ENCODE results near the gene JAG2.

JAG2 gene

DNA sequence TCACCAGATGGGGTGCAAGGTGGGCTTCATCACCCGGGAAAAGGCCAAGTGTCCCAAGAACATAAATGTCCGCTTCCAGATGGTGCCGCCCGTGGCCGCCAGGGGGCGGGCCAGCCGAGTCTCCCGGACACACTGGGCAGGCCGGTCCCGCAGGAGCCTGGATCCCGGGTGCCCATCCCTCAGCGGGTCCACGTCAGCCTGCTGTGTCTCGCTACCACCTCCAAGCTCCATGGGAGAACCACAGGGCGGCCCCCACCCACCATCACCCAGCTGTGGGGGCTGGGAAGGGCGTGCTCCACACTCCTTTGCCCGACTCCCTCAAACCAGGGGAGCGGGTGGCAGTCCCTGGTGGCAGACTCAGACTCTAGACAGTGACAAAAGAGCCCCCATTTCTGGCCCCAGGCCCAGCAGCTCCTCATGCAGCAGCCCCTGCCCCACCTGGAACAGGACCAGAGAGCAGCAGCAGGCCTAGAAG is 34.5 kb upstream of the JAG2 start:
- DNase-seq: peak in 11 of 14 donors; percentile 27 to 80 (median 53)

DNA sequence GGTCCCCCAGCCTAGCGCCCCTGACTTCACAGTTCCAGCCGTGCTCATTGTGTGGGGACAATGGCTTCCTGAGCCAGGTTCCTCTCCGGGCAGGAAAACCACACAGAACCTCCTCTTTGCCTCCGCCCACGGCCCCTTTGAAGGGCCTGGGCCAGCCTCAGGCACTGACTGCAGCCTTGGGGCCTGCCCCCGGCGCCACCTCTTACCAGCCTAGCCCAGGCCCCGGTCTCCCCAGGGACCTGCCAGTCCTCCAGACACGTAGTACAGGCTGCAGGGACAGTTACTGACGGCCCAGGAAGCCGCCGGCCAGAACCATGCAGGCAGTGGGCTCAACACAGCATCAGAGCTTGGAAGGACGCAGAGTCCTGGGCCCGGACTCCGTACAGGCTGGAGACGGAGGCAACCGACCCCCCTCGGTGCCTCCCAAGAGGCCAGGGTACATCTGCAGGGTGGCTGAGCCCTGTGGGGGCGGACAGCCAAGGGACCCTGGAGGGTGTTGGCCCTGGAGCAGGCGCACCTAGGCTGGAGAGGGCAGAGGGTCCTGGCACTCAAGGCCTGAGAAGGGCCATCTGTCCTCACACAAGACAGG is 33.4 kb upstream of the JAG2 start:
- peak in 1 of 14 donors; percentile 38 for DNase-seq

DNA sequence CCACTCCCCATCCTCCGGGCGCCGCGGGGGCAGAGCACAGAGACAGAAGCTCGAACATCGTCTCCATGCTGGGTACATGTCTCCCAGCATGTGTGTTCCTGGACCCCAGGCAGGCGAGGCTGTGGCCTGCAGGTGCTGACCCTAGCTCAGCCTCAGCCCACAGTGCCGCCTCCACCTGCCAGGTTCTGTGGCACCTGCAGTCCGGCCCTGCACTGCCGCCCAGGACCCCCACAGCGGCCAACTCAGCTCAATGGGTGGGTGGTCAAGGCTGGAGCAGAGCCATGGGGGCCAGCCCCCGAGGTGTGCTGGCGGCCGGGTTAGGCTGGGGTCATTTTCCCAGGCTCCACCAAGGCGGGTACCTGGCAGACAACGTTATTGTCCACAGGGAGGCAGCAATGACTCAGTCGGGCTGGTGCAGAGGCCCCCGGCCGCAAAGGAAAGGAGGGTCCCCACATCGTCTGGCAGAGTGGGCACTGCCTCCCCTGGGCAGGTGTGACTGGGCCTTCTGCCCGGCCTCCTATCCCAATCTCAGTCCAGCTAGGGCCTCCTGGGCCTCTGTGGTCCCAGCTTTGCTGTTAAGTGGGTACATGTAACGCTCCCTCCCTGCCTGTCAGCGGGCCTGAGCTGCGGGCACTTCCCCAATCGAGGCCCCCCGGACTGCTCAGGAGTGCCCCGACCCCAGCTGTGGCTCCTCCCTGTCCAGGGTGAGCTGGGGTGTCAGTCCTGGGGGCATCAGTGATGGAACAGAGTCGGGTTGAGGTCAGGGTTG is 32.8 kb upstream of the JAG2 start:
- DNase-seq: no peak

DNA sequence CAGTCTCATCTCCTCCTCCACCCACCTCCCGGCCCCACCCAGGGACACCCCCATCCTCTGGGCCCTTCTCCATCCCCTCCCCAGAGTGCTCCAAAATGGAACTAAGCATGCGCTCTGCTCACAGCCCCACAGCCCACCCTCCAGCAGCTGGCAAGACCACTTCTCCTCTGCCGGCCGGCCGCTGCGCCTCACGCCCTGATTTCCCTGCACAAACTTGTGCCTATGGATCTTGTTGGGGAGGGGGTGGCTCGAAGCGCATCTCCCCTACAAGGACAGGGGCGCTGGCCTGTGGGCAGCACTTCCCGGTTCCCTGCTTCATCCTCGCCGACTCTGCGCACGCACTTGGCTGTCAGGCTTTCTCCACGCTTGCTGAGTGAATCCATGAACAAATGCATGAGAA is 32.1 kb upstream of the JAG2 start:
- no peak for DNase-seq

DNA sequence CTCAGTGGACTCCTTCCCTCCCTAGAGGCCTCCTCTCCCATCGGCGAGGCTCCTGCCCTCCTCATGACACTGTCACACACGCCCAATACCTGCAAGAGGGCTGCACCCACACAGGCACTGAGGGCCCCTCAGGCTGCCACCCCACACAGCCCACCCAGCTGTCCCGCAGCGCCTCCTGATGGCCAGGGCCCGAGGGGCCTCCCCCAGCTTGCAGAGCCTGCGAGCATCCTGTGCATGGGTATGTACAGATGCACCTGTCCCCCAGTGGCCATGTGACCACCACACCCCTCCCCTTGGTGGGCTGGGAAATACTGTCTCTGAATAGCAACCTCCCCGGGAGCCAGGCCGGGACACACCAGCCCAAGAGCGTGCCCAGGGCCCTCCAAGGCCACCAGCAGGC is 31.5 kb upstream of the JAG2 start:
- no peak for DNase-seq

DNA sequence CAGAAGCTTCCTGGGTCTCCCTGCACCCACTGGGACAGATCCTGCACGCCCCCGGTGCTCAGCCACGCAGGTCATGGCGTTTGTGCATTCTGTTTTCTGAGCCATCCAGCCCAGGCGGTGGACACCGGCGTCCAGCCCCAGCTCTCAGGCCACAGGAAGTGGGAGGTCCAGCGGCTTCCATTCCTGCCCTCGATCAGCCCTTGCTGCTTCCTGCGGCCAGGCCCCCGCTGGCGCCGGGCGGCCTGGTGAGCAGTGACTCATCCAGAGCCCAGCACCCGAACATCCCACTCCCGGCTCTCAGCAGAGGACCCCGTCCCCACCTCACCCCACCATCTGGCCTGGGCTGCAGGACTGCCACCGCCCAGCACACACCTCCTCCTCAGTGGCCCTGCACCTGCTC is 30.5 kb upstream of the JAG2 start:
- DNase-seq: no peak

DNA sequence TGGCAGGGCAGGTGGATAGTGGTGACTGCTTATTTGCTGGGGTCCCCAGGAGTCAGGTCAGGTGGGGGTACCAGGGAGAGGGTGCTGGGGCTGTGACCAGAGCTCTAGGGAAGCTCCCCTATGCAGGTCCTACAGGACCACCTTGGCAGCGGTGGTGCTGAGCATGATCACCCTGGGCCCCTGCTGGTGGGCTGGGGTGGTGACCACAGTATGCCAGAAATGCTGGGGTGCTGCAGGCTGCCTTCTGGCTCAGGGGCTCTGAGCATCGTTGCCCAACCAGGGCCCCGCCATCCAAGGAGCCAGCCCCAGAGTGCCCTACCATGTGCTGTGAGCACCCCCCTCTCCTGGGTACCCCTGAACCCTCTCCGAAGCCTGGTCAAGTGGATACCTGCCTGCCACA is 30.0 kb upstream of the JAG2 start:
- no peak for DNase-seq

DNA sequence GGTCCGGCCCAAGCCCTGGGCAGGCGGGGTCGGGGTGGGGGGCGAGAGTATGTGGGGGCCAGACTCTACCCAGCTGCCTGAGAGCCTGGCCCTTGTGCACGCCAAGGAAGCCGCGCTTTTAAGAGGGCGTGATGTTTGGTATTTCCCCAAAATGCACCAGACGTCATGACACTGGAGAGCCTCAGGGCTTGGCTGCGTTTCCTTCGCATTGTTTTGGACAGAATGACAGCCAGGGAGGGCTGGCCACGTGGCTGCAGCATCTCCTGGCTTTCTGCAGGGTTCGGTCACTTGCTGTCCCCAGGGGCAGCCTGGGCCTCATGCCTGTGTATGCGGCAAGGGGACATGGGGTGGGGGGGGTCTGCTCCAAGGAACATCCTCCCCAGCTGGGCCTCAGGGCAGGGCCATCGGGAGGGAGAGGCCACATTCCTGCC is 28.6 kb upstream of the JAG2 start:
- DNase-seq: peak in 3 of 14 donors; percentile 5 to 25 (median 14)

DNA sequence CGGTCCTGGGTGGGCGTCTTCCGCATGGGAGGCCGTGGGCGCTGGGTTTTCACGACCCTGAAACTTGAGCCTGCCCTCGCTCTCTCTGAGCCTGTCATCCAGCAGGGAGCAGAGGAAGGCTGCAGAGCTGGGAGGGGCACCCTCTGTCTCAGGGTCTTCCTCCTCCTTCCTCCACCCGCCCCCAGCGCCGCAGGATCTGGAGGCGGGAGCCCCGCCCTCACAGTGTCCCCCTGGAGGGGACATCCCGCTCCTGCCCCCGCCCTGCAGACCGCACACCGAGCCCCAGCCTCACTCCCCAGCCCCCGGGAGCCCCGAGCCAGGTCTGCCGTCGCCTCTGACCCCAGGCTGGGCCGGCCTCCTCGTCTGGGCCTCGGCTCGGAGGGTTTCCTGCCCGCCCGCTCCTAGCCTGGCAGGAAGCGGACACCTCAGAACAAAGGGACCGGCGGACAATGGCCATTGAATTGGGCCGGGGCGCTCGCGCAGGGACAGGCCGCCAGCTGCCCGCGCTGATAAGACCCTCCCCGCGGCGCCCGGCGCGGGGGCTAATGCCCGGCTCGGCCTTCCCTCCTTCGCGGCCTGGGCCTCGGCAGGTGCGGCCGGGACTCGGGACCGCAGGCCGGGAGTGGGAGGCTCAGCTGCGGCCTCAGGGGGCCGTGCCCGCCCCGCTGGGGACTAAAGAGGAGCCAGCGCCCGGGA is 27.8 kb upstream of the JAG2 start:
- no peak for DNase-seq

DNA sequence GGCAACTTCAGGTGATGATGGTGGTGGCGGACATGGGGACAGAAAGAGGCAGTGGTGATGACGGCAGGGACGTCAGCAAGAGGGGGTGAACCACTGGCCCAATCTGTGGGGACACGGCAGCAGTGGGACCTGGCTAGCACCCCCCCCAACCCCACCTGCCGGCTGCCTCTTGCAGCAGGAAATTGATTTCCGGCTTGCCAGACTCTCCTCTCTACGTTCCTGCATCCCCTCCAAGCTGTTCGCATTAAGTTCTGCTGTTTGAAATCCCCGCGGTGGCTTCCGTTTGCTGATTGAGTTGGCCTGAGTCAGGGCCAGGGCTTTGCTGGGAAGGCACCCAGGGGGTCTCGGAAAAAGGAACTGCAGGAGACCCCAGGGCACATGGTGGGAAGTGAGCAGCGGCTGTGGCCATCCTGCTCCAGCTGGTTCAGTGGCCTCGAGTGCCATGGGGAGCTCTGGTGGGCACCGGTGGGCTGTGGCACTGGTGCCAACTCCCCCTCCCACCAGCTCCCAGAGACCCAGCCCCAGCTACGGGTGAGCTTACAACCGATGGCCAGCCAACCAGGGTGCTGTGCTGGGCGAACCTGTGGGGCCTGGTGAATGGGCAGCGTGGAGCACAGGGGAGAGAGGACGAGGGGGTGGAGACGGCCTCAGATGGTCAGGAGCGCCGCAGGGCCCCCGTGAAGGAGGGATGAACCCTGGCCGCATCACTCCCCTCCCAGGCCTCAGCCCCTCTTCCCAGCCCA is 27.1 kb upstream of the JAG2 start:
- DNase-seq: no peak

DNA sequence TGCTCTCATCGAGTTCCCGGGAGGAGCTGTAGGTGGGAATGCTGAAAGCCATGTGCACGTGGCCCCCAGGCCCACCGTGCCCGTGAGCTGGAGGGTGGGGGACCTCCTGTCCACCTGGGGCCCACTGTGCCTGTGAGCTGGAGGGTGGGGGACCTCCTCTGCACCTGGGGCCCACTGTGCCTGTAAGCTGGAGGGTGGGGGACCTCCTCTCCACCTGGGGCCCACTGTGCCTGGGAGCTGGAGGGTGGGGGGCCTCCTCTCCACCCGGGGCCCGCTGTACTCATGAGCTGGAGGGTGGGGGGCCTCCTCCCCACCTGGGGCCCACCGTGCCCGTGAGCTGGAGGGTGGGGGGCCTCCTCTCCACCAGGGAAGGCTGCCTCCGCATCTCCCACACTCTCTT is 26.5 kb upstream of the JAG2 start:
- DNase-seq: no peak

DNA sequence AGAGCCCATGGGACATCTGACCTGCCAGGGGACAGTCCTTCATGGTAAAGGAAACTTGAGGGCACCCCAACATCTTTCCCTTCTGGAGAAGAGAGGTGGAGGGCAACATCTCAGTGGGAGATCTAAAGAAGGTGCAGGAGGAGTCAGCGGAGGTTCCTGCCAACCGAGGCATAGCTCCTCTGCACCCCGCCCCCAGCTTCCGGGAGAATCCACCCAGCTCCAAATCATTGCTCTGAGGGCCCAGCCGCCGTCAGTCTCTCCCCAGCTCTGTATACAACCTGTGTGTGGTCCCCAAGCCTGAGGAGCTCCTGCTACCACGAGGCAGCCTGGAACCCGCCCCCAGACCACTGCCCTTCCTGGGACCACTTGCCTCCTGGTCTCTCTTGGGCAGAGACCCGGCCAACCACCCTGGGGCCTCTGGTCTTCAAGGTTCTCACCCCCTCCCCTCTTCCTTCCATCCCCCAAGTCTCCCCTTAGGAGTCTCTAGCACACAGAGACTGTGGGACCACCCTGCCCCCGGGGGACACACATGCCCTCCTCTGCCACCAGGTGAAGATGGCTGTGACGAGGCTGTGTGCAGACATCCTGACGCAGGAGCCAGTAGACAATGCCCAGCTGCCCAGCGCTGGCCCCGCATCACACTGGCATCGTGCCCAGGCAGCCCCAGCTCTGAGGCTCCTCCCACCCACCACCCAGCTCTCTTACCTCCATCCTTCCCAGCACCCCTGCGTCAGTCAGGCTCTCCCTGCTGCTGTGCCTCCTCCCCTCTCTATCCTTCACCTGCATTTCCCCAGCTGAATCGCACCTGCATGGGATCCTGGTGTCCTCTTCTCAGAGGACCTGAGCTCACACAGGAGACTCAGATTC is 25.6 kb upstream of the JAG2 start:
- no peak for DNase-seq

DNA sequence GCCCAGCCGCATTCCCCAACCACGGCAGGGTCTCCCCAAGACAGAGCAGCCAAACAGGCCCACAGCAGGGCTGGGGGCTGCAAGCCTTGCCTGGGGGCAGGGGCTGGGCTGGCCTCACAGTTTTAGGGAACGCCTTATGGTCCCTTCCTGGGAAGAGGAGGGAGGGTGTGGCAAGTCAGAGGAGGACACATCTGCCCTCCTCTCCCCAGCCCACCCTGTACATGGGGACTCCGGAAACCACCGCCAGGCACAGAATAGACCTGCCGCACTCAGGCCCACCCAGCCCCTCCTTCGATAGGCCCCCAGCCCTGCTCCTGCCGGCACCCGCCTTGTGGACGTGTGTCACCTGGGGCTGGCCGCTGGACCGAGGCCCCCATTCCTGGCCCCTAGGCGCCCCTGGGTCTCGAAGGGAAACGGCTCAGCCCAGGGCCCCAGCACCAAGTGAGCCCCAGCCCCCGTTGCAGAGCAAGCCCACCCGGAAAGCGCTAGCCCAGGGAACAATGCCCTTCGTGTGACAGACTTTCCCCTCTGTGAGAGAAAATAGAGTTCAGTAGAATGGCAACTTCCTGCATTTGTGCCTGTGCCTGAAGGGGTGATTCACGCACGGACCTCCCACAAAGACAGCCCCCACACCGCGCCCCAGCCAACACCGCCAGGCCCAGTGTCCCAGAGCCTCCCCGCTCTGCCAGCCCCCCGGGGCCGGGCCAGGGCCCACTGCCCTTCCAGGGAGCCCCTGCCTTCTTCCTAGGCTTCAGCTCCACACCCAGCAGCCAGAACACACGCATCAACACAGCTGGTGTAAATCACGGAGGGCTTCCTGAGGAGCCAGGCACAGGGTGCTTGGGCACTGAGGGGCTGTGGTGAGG is 24.5 kb upstream of the JAG2 start:
- no peak for DNase-seq

DNA sequence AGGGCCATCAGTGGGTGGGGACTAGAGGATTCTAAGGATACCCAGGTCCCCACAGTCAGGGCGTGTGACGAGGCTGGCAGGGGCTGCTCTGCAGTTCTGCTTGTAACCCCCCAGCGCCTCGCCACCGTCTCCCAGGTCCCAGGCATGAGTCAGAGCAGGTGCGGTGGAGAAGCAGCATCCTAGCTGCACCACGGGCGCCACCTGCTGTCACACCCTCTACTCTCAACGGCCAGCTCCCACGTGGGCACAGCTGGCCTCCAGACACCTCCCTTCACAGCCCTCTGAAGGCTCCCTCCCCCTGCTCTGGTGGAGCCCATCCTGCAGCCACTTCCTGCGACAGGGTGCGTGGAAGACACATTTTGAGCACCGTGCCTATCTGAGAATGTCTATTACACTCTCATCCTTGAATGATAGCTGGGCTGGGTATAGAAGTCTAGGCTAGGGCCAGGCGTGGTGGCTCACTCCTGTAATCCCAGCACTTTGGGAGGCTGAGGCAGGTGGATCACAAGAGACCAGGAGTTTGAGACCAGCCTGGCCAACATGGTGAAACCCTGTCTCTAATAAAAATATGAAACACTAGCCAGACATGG is 19.5 kb upstream of the JAG2 start:
- DNase-seq: no peak

DNA sequence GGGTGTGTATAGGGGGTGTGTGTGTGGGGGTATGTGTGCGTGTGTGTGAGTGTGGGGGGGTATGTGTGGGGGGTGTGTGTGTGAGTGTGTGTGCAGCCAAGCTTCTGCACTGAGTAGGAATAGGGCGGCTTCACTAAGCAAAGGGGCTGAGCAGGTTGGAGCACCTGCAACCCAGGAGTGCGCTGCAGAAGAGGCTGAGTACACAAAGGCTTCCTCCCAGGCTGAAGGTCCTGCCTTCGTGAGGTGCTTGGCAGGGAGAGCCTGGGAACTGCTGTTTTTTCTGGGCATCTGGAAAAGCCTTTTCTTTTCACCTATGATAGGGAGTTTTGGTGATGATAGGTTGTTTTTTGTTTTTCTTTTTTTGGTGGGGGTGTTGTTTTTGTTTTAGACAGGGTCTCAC is 18.5 kb upstream of the JAG2 start:
- no peak for DNase-seq

DNA sequence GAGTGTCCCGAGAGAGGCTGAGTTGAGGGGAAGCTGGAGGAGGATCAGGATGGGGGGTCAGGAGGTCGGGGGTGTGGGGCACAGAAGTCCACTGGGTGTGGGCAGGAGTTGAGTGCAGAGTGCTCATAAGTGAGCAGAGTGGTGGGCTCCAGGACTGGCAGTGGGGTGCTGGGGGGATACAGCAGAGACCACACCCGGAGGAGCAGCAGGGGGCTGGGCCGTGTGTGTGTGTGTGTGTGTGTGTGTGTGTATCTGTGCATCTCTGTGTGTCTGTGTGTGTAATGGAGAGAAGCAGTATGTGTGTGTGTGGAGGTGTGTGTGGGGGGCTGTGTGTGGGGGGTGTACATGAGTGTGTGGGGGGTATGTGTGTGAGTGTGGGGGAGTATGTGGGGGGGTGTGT is 17.4 kb upstream of the JAG2 start:
- DNase-seq: no peak

DNA sequence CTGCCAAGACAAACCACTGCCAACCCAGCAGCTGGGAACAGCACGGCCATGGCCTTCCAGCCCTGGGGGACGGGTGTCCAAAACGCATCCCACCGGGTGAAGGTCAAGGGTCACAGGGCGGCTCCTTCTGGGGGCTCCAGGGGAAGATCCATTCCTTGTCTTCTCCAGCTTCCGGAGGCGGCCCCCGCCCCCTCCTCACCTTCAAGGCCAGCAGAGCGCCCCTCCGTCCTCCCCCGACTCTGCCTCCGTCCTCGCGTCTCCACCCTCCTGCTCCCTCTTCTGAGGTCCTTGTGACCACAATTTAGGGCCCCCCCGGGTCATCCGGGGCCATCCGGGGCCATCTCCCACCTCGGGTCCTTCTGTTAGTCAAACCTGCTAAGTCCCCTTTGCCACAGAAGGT is 16.4 kb upstream of the JAG2 start:
- no peak for DNase-seq

DNA sequence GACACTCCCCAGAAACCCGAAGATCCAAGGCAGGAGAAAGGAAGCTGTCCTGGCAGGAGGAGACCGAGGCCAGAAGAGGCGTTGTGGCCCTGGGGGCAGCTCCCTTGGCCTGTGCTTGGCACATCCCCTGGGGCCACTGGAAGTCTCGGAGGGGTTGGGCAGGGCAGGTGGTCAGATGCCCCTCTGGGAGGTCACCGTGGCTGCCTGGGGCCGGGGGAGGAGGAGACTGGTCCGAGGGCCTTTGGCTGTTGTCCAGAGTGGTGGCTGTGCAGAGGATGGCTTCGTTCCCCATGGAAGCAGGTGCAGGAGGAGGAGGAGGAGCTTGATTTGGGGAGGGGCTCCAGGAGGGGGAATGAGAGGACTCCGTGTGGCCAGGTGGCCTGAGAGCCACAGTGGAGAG is 15.9 kb upstream of the JAG2 start:
- no peak for DNase-seq

DNA sequence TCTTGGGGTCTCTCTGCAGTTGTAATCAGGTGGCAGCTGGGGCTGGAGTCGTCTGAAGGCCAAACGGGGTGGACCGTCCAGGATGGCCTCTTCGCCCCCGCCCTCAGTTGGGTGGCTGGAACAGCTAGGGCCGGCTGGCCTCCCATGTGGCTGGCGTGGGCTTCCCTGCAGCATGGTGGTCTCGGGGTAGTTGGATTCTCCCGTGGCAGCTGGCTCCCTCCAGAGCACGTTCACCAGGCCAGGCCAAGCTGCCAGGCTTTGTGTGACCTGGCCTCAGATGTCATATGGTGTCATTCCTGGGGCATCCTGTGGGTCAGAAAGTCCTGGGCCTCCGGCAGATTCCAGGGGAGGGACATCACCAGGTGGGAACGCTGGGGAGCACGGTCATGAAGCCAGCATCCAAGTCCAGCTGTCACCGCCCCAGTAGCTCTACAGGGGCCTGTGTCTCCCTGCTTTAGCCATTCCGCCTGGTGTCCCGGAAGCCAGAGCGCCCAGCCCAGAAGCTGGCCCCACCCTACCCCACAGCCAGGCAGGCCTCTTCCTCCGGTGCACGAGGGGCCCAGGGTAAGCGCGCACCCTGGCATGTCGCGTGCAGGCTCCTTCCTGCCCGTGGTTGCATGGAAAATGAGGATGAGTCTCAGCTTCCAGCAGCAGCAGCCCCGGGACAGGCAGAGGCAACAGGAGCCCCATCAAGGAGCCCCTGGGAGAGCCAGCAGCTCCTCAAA is 13.9 kb upstream of the JAG2 start:
- no peak for DNase-seq

Measured in C1 segment of cervical spinal cord (tissue), 14 donors.